ENCODE results near the gene CNN2. TPM values are rescaled to one million over a fixed set of nuclear protein-coding genes. Genes with fewer than 3 reads are reported as not detected.

CNN2 gene
- total and polyA plus RNA-seq, 4 donors: 10.1 to 38.4 (median 26.8) TPM

DNA sequence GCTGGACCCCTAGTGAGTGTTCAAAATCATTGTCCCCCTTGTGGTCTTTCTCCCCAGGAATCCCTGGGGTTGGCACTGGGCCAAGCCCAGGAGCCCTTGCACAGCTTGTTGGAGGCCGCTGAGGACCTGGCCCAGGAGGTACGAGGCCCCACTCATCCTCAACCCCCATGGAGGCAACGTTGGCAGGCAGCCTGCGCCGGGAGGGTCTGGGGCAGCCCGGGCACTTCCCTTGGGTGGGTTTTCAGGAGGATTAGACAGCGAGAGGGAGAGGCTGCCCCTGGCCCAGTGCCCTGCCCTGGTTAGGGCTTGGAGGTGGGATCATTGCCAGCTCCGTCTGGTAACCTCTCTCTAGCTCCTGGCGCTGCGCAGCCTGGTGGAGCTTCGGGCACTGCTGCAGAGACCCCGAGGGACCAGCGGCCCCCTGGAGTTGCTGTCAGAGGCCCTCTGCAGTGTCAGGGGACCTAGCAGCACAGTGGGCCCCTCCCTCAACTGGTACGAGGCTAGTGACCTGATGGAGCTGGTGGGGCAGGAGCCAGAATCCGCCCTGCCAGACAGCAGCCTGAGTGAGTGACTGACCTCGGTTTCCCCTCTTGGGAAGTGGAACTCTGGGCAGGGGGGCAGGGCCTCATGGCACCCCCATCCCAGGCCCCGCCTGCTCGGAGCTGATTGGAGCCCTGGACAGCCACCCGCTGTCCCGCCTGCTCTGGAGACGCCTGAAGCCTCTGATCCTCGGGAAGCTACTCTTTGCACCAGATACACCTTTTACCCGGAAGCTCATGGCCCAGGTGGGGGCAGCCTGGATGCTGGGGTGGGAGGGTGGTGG, 16.5 kb downstream of the CNN2 start:
- Histone ChIP-seq H3K9me3 (ENCODE audit: control insufficient read depth in 4 of 4, low read length in 3 of 4) (no peaks in the 10 kb centered on the region), H3K4me3 (ENCODE audit: low read depth in 1 of 3, low read length in 3 of 3) (no peak overlapping the region), H3K36me3 (ENCODE audit: control insufficient read depth in 4 of 4, insufficient read depth in 3 of 4, low read depth in 1 of 4, low read length in 3 of 4) (peaks cover 0 to 3% (median 0%) of the 10 kb centered on the region in 4 donors), H3K27ac (ENCODE audit: low read depth in 1 of 2, low read length in 2 of 2) (peak overlapping the region in 1 of 2 donors; percentile 22), H3K9ac (ENCODE audit: low read depth in 1 of 2, low read length in 2 of 2) (no peak overlapping the region), H3K27me3 (ENCODE audit: control insufficient read depth in 4 of 4, insufficient read depth in 4 of 4, low read length in 3 of 4) (no peaks in the 10 kb centered on the region), H3K4me1 (ENCODE audit: control insufficient read depth in 4 of 4, insufficient read depth in 4 of 4, low read length in 3 of 4) (peaks cover 5 to 26% (median 16%) of the 10 kb centered on the region in 4 donors)
- DNase-seq (ENCODE audit: low spot score): no peak
- WGBS: 73% methylated on average over 23 of the region's 23 CpGs
- no peak for TF ChIP-seq NR2F2 (IDR thresholded peaks at IDR 0.05)
- peak in 1 of 2 donors; percentile 20 for TF ChIP-seq RXRA (IDR thresholded peaks at IDR 0.05)
- TF ChIP-seq REST (IDR thresholded peaks at IDR 0.05): no peak
- no peak for TF ChIP-seq HNF4G (IDR thresholded peaks at IDR 0.05)
- TF ChIP-seq ZBTB33 (IDR thresholded peaks at IDR 0.05): no peak
- TF ChIP-seq FOXA1 (IDR thresholded peaks at IDR 0.05): no peak

DNA sequence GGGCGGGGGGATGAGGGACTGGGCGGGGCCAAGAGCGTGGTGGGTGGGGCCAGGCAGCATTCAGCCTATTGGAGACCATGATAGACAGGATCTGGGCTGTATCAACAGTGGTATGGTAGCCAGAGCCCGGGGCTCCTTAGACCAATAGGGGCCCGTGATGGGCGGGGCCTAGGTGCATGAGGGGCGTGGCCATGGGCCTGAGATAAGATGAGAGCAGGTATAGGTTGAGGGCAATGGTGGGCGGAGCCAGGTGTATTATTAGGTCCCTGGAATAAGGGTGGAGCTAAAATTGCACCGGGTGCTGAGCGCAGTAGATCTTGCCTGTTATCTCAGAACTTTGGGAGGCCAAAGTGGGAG, 18.8 kb downstream of the CNN2 start:
- Histone ChIP-seq H3K27ac (ENCODE audit: low read depth in 1 of 2, low read length in 2 of 2) (no peak overlapping the region), H3K9me3 (ENCODE audit: control insufficient read depth in 4 of 4, low read length in 3 of 4) (no peaks in the 10 kb centered on the region), H3K36me3 (ENCODE audit: control insufficient read depth in 4 of 4, insufficient read depth in 3 of 4, low read depth in 1 of 4, low read length in 3 of 4) (peaks cover 0 to 3% (median 0%) of the 10 kb centered on the region in 4 donors), H3K27me3 (ENCODE audit: control insufficient read depth in 4 of 4, insufficient read depth in 4 of 4, low read length in 3 of 4) (no peaks in the 10 kb centered on the region), H3K9ac (ENCODE audit: low read depth in 1 of 2, low read length in 2 of 2) (no peak overlapping the region), H3K4me1 (ENCODE audit: control insufficient read depth in 4 of 4, insufficient read depth in 4 of 4, low read length in 3 of 4) (peaks cover 4 to 15% (median 9%) of the 10 kb centered on the region in 4 donors), H3K4me3 (ENCODE audit: low read depth in 1 of 3, low read length in 3 of 3) (no peak overlapping the region)
- no peak for TF ChIP-seq RXRA (IDR thresholded peaks at IDR 0.05)
- TF ChIP-seq HNF4G (IDR thresholded peaks at IDR 0.05): no peak
- TF ChIP-seq YY1 (IDR thresholded peaks at IDR 0.05): no peak
- TF ChIP-seq TAF1 (conservative IDR thresholded peaks at IDR 0.05): no peak
- TF ChIP-seq, protein P1, sequence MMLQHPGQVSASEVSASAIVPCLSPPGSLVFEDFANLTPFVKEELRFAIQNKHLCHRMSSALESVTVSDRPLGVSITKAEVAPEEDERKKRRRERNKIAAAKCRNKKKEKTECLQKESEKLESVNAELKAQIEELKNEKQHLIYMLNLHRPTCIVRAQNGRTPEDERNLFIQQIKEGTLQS (IDR thresholded peaks at IDR 0.05): no peak
- WGBS: 86% methylated on average over 10 of the region's 10 CpGs
- DNase-seq (ENCODE audit: low spot score): peak; percentile 60

DNA sequence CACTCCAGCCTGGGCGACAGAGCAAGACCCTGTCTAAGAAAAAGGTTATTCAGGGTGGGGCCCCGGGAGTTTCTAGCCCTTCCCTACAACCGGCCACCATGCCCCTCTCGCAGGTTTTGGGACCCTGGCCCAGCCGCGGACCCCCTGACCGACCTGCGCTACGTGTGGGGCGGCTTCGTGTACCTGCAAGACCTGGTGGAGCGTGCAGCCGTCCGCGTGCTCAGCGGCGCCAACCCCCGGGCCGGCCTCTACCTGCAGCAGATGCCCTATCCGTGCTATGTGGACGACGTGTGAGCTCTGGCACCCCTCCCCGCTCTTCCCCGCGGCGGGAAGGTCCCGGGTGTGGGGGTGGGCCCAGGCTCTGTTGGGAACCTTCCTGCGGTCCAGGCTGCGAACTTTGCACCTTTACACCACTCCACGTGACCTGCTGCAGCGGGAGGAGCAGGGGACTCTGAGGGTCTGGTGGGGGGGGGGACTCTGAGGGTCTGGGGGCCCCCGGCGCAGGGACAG, 19.8 kb downstream of the CNN2 start:
- H3K4me1 ChIP-seq (ENCODE audit: control insufficient read depth in 4 of 4, insufficient read depth in 4 of 4, low read length in 3 of 4): peaks cover 0 to 6% (median under 1%) of the 10 kb centered on the region in 4 donors
- no peak overlapping the region for H3K27ac ChIP-seq (ENCODE audit: low read depth in 1 of 2, low read length in 2 of 2)
- whole genome bisulfite sequencing: 76% methylated on average over 33 of the region's 33 CpGs
- no peak overlapping the region for H3K4me3 ChIP-seq (ENCODE audit: low read depth in 1 of 3, low read length in 3 of 3)
- H3K9me3 ChIP-seq (ENCODE audit: control insufficient read depth in 4 of 4, low read length in 3 of 4): no peaks in the 10 kb centered on the region
- no peaks in the 10 kb centered on the region for H3K27me3 ChIP-seq (ENCODE audit: control insufficient read depth in 4 of 4, insufficient read depth in 4 of 4, low read length in 3 of 4)
- no peak for DNase-seq (ENCODE audit: low spot score)
- H3K36me3 ChIP-seq (ENCODE audit: control insufficient read depth in 4 of 4, insufficient read depth in 3 of 4, low read depth in 1 of 4, low read length in 3 of 4): peaks cover 0 to 3% (median 0%) of the 10 kb centered on the region in 4 donors
- no peak overlapping the region for H3K9ac ChIP-seq (ENCODE audit: low read depth in 1 of 2, low read length in 2 of 2)
- no peak for TF ChIP-seq REST (IDR thresholded peaks at IDR 0.05)
- no peak for TF ChIP-seq YY1 (IDR thresholded peaks at IDR 0.05)
- TF ChIP-seq EGR1 (IDR thresholded peaks at IDR 0.05; ENCODE audit: low read depth in 2 of 2): no peak
- no peak for TF ChIP-seq SP1 (IDR thresholded peaks at IDR 0.05)
- TF ChIP-seq HNF4G (IDR thresholded peaks at IDR 0.05): no peak
- no peak for TF ChIP-seq NR2F2 (IDR thresholded peaks at IDR 0.05)
- TF ChIP-seq HNF4A (conservative IDR thresholded peaks at IDR 0.05): no peak
- TF ChIP-seq JUND (IDR thresholded peaks at IDR 0.05): no peak
- no peak for TF ChIP-seq FOXA2 (IDR thresholded peaks at IDR 0.05)
- TF ChIP-seq GABPA (IDR thresholded peaks at IDR 0.05 in 1 of 2, conservative IDR thresholded peaks at IDR 0.05 in 1 of 2): no peak
- no peak for TF ChIP-seq RAD21 (IDR thresholded peaks at IDR 0.05)
- TF ChIP-seq FOXA1 (IDR thresholded peaks at IDR 0.05): no peak
- TF ChIP-seq RXRA (IDR thresholded peaks at IDR 0.05): no peak
- TF ChIP-seq, protein P2, sequence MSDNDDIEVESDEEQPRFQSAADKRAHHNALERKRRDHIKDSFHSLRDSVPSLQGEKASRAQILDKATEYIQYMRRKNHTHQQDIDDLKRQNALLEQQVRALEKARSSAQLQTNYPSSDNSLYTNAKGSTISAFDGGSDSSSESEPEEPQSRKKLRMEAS (IDR thresholded peaks at IDR 0.05): no peak

All from liver (tissue), 9 donors.